ENCODE measurements around the gene TMEM53.

DNA sequence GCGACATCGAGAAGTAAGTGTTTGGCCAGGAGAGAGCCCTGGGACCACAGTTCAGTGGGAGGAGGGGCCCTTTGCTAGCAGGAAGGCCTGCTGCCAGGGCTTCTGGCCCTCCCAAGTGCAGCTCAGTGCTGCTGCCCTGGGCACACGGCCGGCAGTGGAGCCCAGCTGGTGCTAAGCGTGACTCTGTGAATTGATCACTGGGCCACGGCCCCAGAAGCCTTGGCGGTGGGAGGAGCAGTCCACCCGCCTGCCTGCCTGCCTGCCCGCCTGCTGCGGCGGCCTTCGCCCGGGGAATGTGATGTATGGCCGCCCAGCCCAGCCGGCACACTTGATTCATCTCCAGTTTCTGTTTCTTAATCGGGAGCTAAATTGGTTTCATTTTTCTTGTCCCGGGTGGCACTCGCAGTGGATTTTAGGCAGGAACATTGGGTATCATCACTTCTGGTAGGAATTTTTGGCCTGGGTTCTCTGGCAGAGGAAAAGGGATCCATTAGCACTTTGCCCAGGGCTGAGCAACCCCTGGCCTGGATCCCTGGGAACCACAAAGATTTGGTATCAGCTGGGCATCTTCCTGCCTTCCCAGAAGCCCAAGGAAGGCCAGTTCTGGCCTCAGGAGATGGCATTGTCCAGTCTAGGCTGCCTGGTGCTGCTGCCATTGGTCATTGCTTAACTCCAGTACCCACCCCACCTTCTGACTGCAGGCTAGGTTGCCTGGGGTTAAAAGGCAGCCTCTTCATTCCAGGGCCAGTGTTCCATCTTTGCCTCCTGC is 28.6 kb downstream of the TMEM53 start:
- TF ChIP-seq CTCF (conservative IDR thresholded peaks at IDR 0.05; ENCODE audit: low read depth, low read length) (no peak), EZH2 (IDR thresholded peaks at IDR 0.05; ENCODE audit: low read length, unreplicated experiment) (no peak)
